Effector memory CD8-positive, alpha-beta T cell (primary cell): ENCODE results near the gene SS18L1.

Experiments used
- ATAC-seq: fragments of 150-1000 bp; cut with Tn5 transposase; replicated peaks from 2 replicates; pipeline ENCODE4 v1.10.0; 2021; ENCODE audit warnings: mild to moderate bottlenecking, moderate library complexity
- DNase-seq, 3 experiments: peaks; one replicate each; pipeline ENCODE4 v3.0.0; 2021
- H3K27ac Mint-ChIP-seq, 2 donors: one replicate each; pipeline ENCODE4 v1.8.0; 2022; ENCODE audit warnings: mild to moderate bottlenecking in 2 of 2, mixed read lengths in 2 of 2, moderate library complexity in 2 of 2
- H3K27me3 Mint-ChIP-seq, 2 donors: one replicate each; pipeline ENCODE4 v1.8.0; 2022; ENCODE audit warnings: mixed read lengths in 2 of 2
- H3K36me3 Mint-ChIP-seq: one replicate; pipeline ENCODE4 v1.8.0; 2022; ENCODE audit warnings: mild to moderate bottlenecking, moderate library complexity, mixed read lengths; ENCODE audit not compliant: insufficient read depth
- H3K4me1 Mint-ChIP-seq, 2 donors: one replicate each; pipeline ENCODE4 v1.8.0; 2022; ENCODE audit warnings: low read depth in 2 of 2, mixed read lengths in 2 of 2
- H3K4me3 Mint-ChIP-seq, 2 donors: one replicate each; pipeline ENCODE4 v1.8.0; 2022; ENCODE audit warnings: mild to moderate bottlenecking in 2 of 2, mixed read lengths in 2 of 2, moderate library complexity in 2 of 2
- H3K9me3 Mint-ChIP-seq, 2 donors: one replicate each; pipeline ENCODE4 v1.8.0; 2022; ENCODE audit warnings: mixed read lengths in 2 of 2

The SS18L1 gene

DNA sequence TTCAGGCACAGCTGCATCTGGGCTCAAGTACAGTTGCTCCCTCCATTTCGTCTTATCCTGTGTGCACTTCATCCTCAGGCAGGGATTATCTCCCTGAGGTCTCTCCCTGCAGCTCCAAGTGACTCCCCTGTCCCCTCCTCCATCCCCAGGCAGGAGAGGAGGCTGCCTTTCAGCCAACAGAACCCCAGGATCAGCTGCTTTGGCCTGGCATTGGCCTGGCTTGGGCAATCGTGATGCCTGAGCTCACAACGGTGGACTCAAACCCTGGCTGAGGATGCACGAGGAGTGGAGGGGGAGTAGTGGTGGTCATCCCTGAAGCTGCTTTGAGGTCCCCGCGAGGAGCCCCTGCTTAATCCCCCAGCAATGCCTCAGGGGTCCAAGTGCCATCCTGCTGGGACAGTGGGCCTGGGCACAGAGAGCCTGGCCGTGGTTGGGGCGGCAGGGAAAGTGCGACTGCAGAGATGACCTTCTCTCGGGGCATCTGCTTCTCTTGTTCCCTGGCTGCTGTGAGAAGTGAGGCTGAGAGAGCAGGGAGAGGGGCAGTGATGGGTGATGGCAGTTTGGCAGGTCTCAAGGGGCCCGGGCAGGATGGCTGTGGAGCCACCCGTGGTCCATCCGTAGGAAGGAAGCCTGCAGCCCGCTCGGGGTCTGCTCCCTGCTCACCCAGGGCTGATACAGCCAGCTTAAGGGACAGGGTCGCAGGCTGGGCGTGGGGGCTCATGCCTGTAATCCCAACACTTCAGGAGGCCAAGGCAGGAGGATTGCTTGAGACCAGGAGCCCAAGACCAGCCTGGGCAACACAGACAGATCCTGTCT is 82.5 kb downstream of the SS18L1 start:
- H3K27me3 Mint-ChIP-seq, result peaks cover 41 to 57% of the 10 kb centered on the region in 2 donors
- no peaks in the 10 kb centered on the region for H3K4me1 Mint-ChIP-seq
- no peak for DNase-seq
- no peaks in the 10 kb centered on the region for H3K36me3 Mint-ChIP-seq
- H3K9me3 Mint-ChIP-seq, result no peaks in the 10 kb centered on the region
- no peak for ATAC-seq
- H3K27ac Mint-ChIP-seq, result no peak overlapping the region
- H3K4me3 Mint-ChIP-seq, result no peak overlapping the region

DNA sequence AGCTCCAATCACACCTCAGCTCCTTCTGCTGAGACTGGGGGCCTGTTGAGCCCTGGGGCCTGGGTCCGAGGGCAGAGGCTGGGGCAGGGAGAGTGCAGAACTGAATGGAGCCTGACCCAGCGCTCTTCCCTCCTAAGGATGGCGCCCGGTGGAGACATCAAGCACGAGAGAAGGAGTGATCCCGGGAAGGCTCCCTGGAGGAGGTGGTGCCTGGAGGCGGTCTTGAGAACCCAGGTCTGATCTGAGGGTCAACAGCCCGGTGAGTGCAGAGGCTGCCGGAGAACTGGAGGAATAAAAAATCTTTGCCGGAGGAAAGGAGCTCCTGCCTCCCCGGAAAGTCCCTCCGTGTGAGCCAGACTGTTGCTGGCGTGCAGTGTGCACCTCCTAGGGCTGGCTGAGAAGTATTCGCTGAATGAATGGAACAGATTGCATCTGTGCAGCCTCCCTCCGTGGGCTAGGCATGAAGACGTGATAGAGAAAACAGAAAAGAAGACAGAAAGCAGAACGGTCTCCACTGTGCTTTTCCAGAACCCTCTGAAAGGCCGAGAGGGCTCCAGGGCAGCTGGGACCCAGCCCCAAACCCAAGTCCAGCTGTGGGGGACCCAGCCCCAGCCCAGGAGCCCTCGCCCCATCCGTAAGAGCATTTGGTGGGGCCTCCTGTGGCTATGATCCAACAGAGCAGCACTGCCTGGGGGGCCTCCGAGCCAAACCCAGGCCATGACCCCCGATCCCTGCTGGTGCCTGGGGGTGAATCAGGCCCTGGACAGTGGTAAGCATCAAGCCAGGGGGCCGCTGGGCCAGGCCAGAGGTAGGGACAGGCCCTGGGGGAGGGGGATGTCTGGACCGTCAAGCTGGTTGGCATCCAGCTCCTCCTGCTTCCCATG is 83.4 kb downstream of the SS18L1 start:
- H3K36me3 Mint-ChIP-seq, result no peaks in the 10 kb centered on the region
- no peak overlapping the region for H3K27ac Mint-ChIP-seq
- ATAC-seq (no peak), DNase-seq (no peak)
- no peaks in the 10 kb centered on the region for H3K9me3 Mint-ChIP-seq
- peaks cover 32 to 48% of the 10 kb centered on the region in 2 donors for H3K27me3 Mint-ChIP-seq
- H3K4me3 Mint-ChIP-seq, result no peak overlapping the region
- no peaks in the 10 kb centered on the region for H3K4me1 Mint-ChIP-seq

DNA sequence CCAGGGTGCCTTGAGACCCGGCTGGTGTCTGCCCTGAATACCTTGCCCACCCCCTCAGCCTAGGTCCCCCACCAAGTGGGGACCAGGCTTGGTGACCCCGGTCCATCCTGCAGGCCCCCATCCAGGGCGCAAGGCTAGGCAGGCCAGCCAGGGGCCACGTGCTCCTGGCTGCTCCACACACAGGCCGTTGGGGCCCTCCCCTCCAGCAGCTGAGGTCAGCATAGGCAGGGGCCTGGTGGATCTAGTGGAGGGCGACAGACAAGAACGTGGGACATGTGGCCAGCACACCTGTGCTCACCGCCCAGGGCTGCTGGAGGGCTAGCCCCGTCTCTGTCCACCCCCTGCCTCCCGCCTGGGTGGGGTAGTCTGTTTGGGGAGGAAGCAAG is 84.0 kb downstream of the SS18L1 start:
- no peak for ATAC-seq
- Mint-ChIP-seq H3K27ac (no peak overlapping the region), H3K4me1 (no peaks in the 10 kb centered on the region), H3K36me3 (no peaks in the 10 kb centered on the region), H3K27me3 (peaks cover 32 to 42% of the 10 kb centered on the region in 2 donors), H3K9me3 (no peaks in the 10 kb centered on the region), H3K4me3 (no peak overlapping the region)
- DNase-seq, result no peak

DNA sequence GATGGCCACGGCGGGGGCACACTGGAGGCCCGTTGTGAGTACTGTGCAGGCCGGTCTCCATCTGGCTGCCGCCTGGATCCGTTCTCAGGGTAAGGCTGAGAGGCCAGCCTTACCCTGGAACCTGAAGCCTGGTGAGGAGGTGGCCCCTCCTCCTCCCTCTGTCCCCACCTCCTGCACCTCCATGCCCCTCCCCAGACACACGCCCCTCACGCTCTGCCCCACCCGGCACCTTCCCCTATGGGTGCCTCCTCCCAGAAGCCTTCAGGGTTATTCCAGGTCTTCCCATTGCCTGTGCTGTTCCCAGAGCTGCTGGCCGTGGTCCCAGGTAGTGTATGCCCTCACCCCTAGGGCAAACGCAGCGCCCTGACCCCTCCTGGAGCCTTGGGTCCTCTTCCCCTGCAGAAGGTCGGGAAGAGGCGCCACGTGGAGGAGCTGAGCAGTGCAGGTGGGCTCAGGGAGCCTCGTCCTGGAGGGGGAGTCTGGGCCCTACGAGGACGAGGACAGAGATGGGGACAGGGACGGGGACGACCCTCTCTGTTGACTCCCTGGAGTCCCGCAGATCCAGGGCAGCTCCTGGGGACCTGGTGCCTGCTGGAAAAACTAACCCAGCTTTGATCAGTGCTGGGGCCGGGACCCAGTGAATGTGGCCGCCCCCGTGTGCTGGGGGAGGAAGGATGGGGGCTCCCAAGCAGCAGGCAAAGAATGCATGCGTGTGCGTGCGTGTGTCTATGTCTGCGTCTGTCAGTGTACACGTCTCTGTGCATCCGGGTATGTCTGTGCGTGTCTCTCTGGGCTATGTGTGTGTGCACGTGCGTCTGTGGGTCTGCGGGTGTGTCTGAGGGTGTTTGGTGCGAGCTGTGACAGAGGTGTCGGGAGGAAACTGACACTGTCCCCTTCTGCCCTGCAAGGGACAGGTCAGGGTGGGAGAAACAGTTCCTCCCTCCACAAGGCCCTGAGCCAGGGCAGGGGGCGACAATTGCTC is 84.7 kb downstream of the SS18L1 start:
- H3K9me3 Mint-ChIP-seq, result no peaks in the 10 kb centered on the region
- no peak overlapping the region for H3K4me3 Mint-ChIP-seq
- ATAC-seq, result no peak
- no peak overlapping the region for H3K27ac Mint-ChIP-seq
- DNase-seq, result no peak
- peaks cover 25 to 35% of the 10 kb centered on the region in 2 donors for H3K27me3 Mint-ChIP-seq
- H3K36me3 Mint-ChIP-seq, result no peaks in the 10 kb centered on the region
- no peaks in the 10 kb centered on the region for H3K4me1 Mint-ChIP-seq

DNA sequence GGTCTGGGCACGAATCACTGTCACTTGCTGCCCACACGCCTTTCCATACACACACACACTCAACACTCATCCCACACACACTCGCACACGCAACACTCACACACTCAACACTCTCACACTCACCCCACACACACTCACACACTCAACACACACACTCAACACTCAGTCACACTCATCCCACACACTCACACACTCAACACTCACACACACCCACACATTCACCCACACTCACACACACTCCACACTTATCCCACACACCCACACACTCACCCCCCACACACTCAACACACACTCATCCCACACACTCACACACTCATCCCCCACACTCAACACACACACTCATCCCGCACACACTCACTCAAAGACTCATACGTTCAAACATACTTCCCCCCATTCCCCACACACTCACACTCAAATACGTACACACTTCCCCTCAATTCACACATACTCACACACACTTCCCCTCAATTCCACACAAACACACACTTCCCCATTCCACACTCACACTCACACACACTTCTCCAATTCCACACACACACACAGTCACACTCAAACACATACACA is 85.5 kb downstream of the SS18L1 start:
- no peaks in the 10 kb centered on the region for H3K36me3 Mint-ChIP-seq
- H3K27me3 Mint-ChIP-seq, result peaks cover 24 to 27% of the 10 kb centered on the region in 2 donors
- no peak overlapping the region for H3K27ac Mint-ChIP-seq
- no peaks in the 10 kb centered on the region for H3K9me3 Mint-ChIP-seq
- no peak overlapping the region for H3K4me3 Mint-ChIP-seq
- no peak for ATAC-seq
- no peak for DNase-seq
- no peaks in the 10 kb centered on the region for H3K4me1 Mint-ChIP-seq

DNA sequence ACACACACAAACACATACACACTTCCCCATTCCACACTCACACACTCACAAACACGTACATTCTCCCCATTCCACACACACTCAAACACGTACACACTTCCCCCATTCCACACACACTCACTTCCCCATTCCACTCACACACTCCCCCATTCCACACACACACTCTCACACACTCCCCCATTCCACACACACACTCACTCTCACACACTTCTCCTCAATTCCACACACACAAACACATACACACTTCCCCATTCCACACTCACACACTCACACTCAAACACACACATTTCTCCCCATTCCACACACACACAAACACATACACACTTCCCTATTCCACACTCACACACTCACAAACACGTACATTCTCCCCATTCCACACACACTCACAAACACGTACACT is 86.1 kb downstream of the SS18L1 start:
- Mint-ChIP-seq H3K27me3 (peaks cover 19 to 23% of the 10 kb centered on the region in 2 donors), H3K9me3 (no peaks in the 10 kb centered on the region), H3K27ac (no peak overlapping the region), H3K36me3 (no peaks in the 10 kb centered on the region), H3K4me1 (no peaks in the 10 kb centered on the region), H3K4me3 (no peak overlapping the region)
- no peak for ATAC-seq
- DNase-seq, result no peak

DNA sequence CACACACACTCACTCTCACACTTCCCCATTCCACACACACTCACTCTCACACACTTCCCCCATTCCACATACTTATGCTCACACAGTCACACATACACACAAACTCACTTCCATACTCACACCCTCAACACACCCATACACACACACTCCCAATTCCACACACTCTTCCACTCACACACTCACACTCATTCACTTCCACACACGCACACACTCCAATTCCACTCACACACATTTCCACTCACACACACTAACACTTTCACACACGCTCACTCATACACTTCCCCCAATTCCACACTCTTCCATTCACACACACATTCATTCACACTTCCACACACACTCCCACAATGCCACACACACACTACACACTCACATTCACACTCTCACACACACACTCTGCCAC is 86.7 kb downstream of the SS18L1 start:
- H3K9me3 Mint-ChIP-seq, result no peaks in the 10 kb centered on the region
- DNase-seq (no peak), ATAC-seq (no peak)
- no peak overlapping the region for H3K27ac Mint-ChIP-seq
- H3K36me3 Mint-ChIP-seq, result no peaks in the 10 kb centered on the region
- H3K4me3 Mint-ChIP-seq, result no peak overlapping the region
- no peaks in the 10 kb centered on the region for H3K4me1 Mint-ChIP-seq
- H3K27me3 Mint-ChIP-seq, result peaks cover 17 to 23% of the 10 kb centered on the region in 2 donors

DNA sequence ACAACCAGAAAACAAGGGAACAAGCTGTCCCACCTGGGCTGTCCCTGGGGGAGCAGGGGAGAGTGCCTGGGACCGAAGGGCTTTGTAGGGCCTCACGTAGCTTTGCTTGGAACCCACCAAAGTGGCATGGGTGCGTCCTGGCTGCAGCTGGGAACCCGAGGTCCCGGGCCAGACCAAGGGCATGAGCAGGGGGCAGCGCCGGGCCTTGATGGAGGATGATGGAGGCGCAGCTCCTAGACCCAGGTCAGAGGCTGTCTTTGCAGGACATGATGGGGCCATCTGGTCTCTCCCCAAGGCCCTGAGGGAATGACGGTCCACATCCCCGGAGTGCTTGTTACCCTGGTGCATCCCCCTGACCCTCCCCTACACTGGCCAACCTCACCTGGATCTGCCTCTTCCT is 87.1 kb downstream of the SS18L1 start:
- H3K4me3 Mint-ChIP-seq, result no peak overlapping the region
- no peak for DNase-seq
- no peak overlapping the region for H3K27ac Mint-ChIP-seq
- ATAC-seq, result no peak
- H3K36me3 Mint-ChIP-seq, result no peaks in the 10 kb centered on the region
- no peaks in the 10 kb centered on the region for H3K9me3 Mint-ChIP-seq
- peaks cover 15 to 21% of the 10 kb centered on the region in 2 donors for H3K27me3 Mint-ChIP-seq
- no peaks in the 10 kb centered on the region for H3K4me1 Mint-ChIP-seq

DNA sequence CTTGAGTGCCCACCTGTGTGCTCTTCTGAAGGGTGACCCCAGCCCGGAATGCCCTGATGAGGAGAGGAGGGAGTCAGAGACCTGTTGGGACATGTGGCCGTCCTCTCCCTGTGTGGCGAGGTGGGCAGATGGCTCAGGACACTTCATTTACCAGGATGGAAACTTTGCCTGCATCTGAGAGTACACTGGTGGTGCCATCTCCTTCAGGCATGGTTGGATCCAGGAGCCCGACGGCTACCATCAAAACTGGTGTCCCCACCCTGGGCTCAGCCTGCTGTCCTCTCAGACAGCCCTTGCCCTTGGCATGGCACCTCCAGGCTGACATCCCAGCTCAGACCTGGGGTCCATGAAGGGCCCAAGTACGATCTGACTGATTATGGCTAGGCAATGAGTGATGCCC is 87.7 kb downstream of the SS18L1 start:
- ATAC-seq, result no peak
- H3K27me3 Mint-ChIP-seq, result peaks cover 10 to 18% of the 10 kb centered on the region in 2 donors
- H3K4me1 Mint-ChIP-seq, result no peaks in the 10 kb centered on the region
- no peaks in the 10 kb centered on the region for H3K9me3 Mint-ChIP-seq
- H3K4me3 Mint-ChIP-seq, result no peak overlapping the region
- no peak for DNase-seq
- no peaks in the 10 kb centered on the region for H3K36me3 Mint-ChIP-seq
- no peak overlapping the region for H3K27ac Mint-ChIP-seq
